Transverse colon (tissue), 4 donors: ENCODE results near the gene SOBP. TPM values are rescaled to one million over a fixed set of nuclear protein-coding genes. Genes with fewer than 3 reads are reported as not detected.

Experiments
- DNase-seq: peaks from one replicate; pipeline ENCODE4 v3.0.0-alpha.2; 2019
- H3K27ac ChIP-seq, 4 donors: fragments of 200-600 bp; sonication (generic); 2 replicates each; pipeline ENCODE4 v1.5.1; 2016 to 2018; ENCODE audit warnings: inconsistent platforms in 4 of 4
- H3K27me3 ChIP-seq: fragments of 200-600 bp; sonication (generic); 2 replicates; pipeline ENCODE4 v1.5.1; 2017; ENCODE audit warnings: inconsistent platforms
- H3K36me3 ChIP-seq, 4 donors: fragments of 200-600 bp; sonication (generic); 2 replicates each; pipeline ENCODE4 v1.5.1; 2017 to 2019; ENCODE audit warnings: inconsistent platforms in 4 of 4
- H3K4me1 ChIP-seq, 4 donors: fragments of 200-600 bp; sonication (generic); 2 replicates each; pipeline ENCODE4 v1.5.1; 2017 to 2020; ENCODE audit warnings: inconsistent platforms in 4 of 4
- H3K4me3 ChIP-seq, 4 donors: fragments of 200-600 bp; sonication (generic); 1 replicate in 1 of 4; 2 replicates in 3 of 4; pipeline versions ENCODE4 v1.5.1 to v1.6.1; 2017 to 2019; ENCODE audit warnings: inconsistent platforms in 4 of 4
- H3K9me3 ChIP-seq, 2 donors: fragments of 200-600 bp; sonication (generic); 2 replicates each; pipeline ENCODE4 v1.5.1; 2017 to 2019; ENCODE audit warnings: inconsistent platforms in 2 of 2
- EP300 ChIP-seq: sonication (generic); formaldehyde crosslinking; IDR thresholded peaks from one replicate; pipeline ENCODE4 v1.6.1; 2017; ENCODE audit warnings: antibody characterized with exemption, low read depth
- POLR2A ChIP-seq: fragments of 450-650 bp; IDR thresholded peaks from one replicate; pipeline ENCODE4 v1.6.1; 2016; ENCODE audit warnings: antibody characterized with exemption, mild to moderate bottlenecking, moderate library complexity
- POLR2AphosphoS5 ChIP-seq, 3 donors: sonication (generic); formaldehyde crosslinking; IDR thresholded peaks; one replicate each; pipeline ENCODE4 v1.6.1; 2016; ENCODE audit warnings: antibody characterized with exemption in 3 of 3
- WGBS, 2 donors: methylation state at CpG; one replicate each; pipeline ENCODE4 v1.1.5; 2018; ENCODE audit warnings: low coverage in 1 of 2; 5-methylcytosine and 5-hydroxymethylcytosine counted together
- in situ Hi-C, 4 donors: fragments of 200-750 bp; cut with MboI; loops; one replicate each; pipeline versions ENCODE4 v1.15.0 to v1.15.1; 2017; ENCODE audit warnings: low sequenced_read_pairs in 3 of 4, low pct_ligation_motif_present in 1 of 4, low pct_unique_long_range_greater_than_20kb in 1 of 4
- intact Hi-C: fragments of 100-400 bp; cut with DNase I; formaldehyde crosslinking; loops from one replicate; pipeline ENCODE4 v1.15.1; 2023; ENCODE audit warnings: low total_unique reads
- total RNA-seq, 4 donors: library from RNA; depleted of rRNA; stranded (reverse); fragments of >200 nt; gene quantifications; one replicate each; pipeline ENCODE4 v1.1.0, GENCODE V29; 2016
- TF ChIP-seq, protein P1 (sequence below), 5 experiments: fragments of 200-600 bp in 3 of 5; fragments of 450-650 bp in 2 of 5; sonication (generic) in 3 of 5; IDR thresholded peaks; 1 replicate in 2 of 5; 2 replicates in 3 of 5; pipeline ENCODE4 v1.5.1; 2016 to 2017; ENCODE audit warnings: antibody characterized with exemption in 5 of 5, inconsistent platforms in 3 of 5, mild to moderate bottlenecking in 2 of 5, moderate library complexity in 1 of 5

Gene SOBP
- total RNA-seq, 4 donors from 2014 or later, result 2.6 to 15.9 (median 4.6) TPM

DNA sequence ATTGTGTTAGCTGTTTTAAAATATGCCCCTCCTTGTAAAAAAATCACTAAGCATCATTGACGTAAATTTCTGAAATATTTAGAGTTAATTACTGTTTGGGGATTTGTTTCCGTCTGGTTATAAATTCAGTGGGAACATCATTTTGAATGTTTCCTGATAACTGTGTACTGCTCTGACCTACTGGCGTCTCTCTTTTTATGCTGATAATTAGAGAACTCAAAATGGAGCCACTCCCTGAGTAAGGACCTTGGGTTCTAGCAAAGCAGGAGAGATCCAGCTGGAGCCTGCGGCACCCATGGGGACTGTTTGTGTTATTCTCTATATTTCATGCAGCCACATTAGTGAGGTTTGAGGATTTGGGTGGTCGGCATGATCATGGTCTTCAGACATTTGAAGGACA is 124.9 kb downstream of the SOBP start:
- H3K9me3 ChIP-seq, result no peaks in the 10 kb centered on the region
- no peak for DNase-seq
- TF ChIP-seq EP300 (no peak), POLR2A (no peak), POLR2AphosphoS5 (IDR thresholded peaks at IDR 0.05) (no peak)
- TF ChIP-seq, protein P1, sequence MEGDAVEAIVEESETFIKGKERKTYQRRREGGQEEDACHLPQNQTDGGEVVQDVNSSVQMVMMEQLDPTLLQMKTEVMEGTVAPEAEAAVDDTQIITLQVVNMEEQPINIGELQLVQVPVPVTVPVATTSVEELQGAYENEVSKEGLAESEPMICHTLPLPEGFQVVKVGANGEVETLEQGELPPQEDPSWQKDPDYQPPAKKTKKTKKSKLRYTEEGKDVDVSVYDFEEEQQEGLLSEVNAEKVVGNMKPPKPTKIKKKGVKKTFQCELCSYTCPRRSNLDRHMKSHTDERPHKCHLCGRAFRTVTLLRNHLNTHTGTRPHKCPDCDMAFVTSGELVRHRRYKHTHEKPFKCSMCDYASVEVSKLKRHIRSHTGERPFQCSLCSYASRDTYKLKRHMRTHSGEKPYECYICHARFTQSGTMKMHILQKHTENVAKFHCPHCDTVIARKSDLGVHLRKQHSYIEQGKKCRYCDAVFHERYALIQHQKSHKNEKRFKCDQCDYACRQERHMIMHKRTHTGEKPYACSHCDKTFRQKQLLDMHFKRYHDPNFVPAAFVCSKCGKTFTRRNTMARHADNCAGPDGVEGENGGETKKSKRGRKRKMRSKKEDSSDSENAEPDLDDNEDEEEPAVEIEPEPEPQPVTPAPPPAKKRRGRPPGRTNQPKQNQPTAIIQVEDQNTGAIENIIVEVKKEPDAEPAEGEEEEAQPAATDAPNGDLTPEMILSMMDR (IDR thresholded peaks at IDR 0.05), result no peak
- H3K27me3 ChIP-seq, result no peaks in the 10 kb centered on the region
- no peaks in the 10 kb centered on the region for H3K36me3 ChIP-seq
- in situ Hi-C loops (no loop called here), intact Hi-C loops (no loop called here)
- WGBS, 2 donors, result 89 to 94% methylated on average over 5 of the region's 5 CpGs
- no peaks in the 10 kb centered on the region for H3K4me1 ChIP-seq
- no peak overlapping the region for H3K27ac ChIP-seq
- no peak overlapping the region for H3K4me3 ChIP-seq

DNA sequence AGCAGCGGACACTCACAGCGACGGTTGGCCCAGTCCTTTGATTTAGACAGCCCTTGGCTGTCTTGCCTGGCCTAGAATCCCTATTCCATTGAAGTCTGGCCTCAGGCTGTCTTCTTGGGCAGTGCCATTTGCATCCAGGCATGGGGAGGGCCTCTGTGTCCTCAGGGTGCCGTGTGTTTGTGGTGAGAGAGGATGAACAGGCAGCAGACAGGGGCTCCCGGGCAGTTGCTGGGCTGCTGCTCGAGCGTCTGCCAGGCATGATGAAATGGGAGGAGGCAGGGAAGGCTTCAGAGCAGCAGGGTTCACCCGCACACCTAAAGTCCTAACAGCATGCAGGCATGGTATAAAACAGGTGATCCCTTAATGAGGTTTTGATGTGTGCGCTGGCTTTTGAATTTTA is 126.9 kb downstream of the SOBP start:
- no peaks in the 10 kb centered on the region for H3K27me3 ChIP-seq
- H3K9me3 ChIP-seq, result no peaks in the 10 kb centered on the region
- H3K4me1 ChIP-seq, result no peaks in the 10 kb centered on the region
- in situ Hi-C loops (no loop called here), intact Hi-C loops (no loop called here)
- WGBS, 2 donors, result 91 to 100% methylated on average over 1 to 9 of the region's 9 CpGs
- H3K27ac ChIP-seq, result no peak overlapping the region
- TF ChIP-seq POLR2A (no peak), POLR2AphosphoS5 (IDR thresholded peaks at IDR 0.05) (no peak), EP300 (no peak)
- TF ChIP-seq, protein P1 (IDR thresholded peaks at IDR 0.05), result no peak
- no peak for DNase-seq
- no peaks in the 10 kb centered on the region for H3K36me3 ChIP-seq
- H3K4me3 ChIP-seq, result no peak overlapping the region

DNA sequence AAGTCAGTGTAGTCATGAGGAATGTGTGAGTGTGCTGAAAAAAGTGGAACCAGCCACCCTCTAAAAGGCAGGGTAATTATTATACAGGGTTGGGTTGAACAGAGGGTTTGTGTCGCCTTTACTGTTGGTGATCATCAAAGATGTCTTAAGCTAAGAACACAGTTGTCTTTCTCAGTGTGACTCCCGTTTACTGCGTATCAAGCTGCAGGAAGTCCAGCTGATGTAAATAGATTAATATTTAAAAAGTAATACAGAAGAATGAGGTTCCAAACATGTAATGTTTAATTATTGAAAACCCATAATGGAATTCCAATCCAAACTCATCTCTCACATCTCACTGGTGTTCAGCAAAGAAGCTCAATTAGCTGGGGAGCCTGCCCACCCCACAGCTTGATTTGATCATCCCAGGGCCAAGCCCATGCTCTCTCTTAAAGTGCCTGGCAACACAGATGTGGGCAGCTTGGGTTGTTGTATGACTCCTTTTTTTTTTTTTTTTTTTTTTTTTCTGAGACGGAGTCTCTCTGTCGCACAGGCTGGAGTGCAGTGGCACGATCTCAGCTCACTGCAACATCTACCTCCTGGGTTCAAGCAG is 127.5 kb downstream of the SOBP start:
- 96 to 97% methylated on average over 3 to 6 of the region's 6 CpGs for WGBS, 2 donors
- H3K9me3 ChIP-seq, result no peaks in the 10 kb centered on the region
- intact Hi-C loops (no loop called here), in situ Hi-C loops (no loop called here)
- H3K4me1 ChIP-seq, result no peaks in the 10 kb centered on the region
- no peak for TF ChIP-seq POLR2A
- TF ChIP-seq EP300, result no peak
- TF ChIP-seq, protein P1 (IDR thresholded peaks at IDR 0.05), result no peak
- no peak for TF ChIP-seq POLR2AphosphoS5 (IDR thresholded peaks at IDR 0.05)
- H3K27me3 ChIP-seq, result no peaks in the 10 kb centered on the region
- no peak for DNase-seq
- H3K36me3 ChIP-seq, result no peaks in the 10 kb centered on the region
- H3K27ac ChIP-seq, result no peak overlapping the region
- H3K4me3 ChIP-seq, result no peak overlapping the region

DNA sequence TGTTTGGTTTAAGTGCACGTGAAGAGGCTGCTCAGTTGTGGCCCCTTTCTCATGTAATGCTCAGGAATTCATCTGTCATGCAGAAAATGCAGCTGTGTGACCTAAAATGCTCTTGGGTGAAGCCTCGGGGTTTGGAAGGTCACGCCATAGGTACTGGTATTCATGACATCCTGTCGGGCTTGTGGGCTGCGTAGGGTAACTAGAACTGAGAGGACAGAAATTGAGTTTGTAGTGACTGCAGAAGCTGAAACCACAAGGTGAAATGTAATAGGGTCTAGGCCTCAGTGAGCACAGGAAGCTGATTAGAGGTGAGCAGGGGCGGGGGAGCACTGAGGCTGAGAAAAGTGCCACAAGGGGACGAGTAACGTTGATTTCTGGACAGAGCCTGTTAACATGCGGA is 128.8 kb downstream of the SOBP start:
- H3K4me1 ChIP-seq, result no peaks in the 10 kb centered on the region
- TF ChIP-seq EP300, result no peak
- TF ChIP-seq, protein P1 (IDR thresholded peaks at IDR 0.05), result no peak
- TF ChIP-seq POLR2A, result no peak
- no peak for TF ChIP-seq POLR2AphosphoS5 (IDR thresholded peaks at IDR 0.05)
- no peak overlapping the region for H3K27ac ChIP-seq
- H3K36me3 ChIP-seq, result no peaks in the 10 kb centered on the region
- no peaks in the 10 kb centered on the region for H3K9me3 ChIP-seq
- DNase-seq, result peak; percentile 20
- 87 to 100% methylated on average over 1 to 9 of the region's 9 CpGs for WGBS, 2 donors
- intact Hi-C loops (no loop called here), in situ Hi-C loops (no loop called here)
- no peaks in the 10 kb centered on the region for H3K27me3 ChIP-seq
- no peak overlapping the region for H3K4me3 ChIP-seq
